ENCODE results near the gene CAMK1G. TPM values are rescaled to one million over a fixed set of nuclear protein-coding genes. Genes with fewer than 3 reads are reported as not detected.

Gene CAMK1G
- total RNA-seq, 1 donor from 2014 or later, result 0.13 TPM

- ATAC-seq, result no peak
- DNase-seq (ENCODE audit: low spot score), result no peak
These were observed 14.0 kb downstream of the CAMK1G start for GRCh38 chr1:209597499-209597898.

- no peak for DNase-seq (ENCODE audit: low spot score)
- no peak for ATAC-seq
These were observed 14.7 kb downstream of the CAMK1G start for GRCh38 chr1:209598227-209598626.

DNA sequence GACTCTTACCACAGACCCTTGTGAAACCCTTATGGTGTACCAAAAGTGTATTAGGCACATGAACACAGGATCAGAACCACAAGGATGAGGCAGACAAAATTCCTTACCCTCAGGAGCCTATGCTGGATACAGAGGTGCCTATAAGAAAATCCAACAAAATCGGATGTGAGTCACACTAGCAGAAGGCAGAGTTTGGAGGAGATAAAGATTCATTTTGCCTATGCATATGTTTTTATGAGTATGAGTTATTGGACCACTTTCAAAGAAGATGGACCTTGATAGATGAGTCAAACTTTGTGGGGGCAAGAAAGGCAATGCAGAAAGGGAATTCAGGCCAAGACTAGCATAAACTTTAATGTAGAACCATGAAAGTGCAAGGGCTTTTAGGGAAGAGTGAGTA lies 17.0 kb downstream of the CAMK1G start:
- ATAC-seq, result no peak
- DNase-seq (ENCODE audit: low spot score), result no peak

DNA sequence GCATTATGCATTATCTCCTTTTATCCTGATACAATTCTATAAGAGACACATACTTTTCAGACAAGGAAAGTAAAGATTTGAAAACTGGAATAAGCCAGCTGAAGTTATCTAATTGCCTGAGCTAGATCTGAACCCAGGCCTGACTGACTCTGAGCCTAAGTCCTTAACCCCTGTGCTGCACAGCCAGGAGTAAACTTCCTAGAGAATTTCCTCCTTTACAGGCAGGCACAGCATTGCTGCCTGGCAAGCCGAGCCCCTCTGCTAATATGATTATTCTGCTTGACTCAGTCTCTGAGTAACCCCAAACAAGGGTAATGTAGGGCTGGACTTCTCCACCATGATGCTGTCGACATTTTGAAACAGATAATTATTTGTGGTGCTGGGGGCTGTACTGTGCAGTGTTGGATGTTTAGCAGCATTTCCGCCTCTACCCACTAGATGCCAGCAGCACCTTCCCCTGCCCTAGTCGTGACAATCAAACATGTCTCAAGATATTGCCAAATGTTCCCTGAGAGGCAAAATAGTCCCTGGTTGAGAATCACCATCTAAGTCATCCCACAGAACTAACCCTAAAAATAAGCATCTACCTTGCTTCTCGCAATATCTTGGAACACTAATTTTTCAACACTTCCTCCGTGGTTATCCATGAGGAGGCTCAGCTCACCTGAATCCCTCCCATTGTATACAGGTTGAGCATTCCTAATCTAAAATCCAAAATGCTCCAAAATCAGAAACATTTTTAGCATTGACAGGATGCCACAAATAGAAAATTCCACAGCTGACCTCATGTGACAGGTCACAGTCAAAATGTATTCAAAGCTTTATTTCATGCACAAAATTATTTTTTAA lies 18.5 kb downstream of the CAMK1G start:
- ATAC-seq, result peak; percentile 98

GRCh38 chr1:209603877-209604276 lies 20.4 kb downstream of the CAMK1G start:
- no peak for DNase-seq (ENCODE audit: low spot score)
- ATAC-seq, result no peak

More for the DNA sequence above, 18.5 kb downstream of the CAMK1G start:
- DNase-seq (ENCODE audit: low spot score), result no peak

DNA sequence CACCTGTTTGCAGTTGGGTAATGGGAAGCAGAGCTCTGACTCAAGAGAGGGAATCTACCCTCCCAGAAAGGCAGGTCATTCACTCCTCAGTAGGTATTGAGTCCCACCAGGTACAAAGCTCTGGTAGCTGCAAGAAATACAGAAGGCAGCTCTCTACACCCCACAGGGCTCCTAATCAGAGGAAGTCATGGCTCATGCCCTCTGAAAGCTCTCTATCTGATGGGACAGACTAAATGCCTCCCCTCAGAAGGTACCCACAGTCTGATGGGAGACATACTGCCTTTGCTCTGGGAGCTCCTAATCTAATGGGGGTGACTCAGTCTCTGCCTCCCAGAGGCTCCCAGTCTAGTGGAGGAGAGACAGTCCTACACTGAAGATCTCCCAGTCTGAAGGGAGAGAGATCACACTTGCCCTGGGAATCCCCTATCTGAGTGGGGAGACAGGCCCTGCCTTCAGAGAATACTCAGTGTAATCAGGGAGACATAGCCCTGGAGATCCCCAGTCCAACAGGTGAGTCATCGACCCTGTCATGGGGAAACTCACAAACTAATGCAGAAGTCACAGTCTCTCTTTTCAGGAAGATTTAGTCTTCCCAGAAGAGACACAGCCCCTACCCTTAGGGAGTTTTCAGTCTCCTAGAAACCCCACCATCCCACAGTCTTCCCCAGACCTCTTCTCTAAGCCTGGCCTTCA lies 23.7 kb downstream of the CAMK1G start:
- ATAC-seq (no peak), DNase-seq (ENCODE audit: low spot score) (no peak)

GRCh38 chr1:209607795-209608178 lies 24.3 kb downstream of the CAMK1G start:
- no peak for DNase-seq (ENCODE audit: low spot score)
- no peak for ATAC-seq

GRCh38 chr1:209609041-209609790 lies 25.7 kb downstream of the CAMK1G start:
- no peak for ATAC-seq
- no peak for DNase-seq (ENCODE audit: low spot score)

- DNase-seq (ENCODE audit: low spot score) (no peak), ATAC-seq (peak; percentile 88)
These were observed 26.5 kb downstream of the CAMK1G start for GRCh38 chr1:209609791-209610630.

DNA sequence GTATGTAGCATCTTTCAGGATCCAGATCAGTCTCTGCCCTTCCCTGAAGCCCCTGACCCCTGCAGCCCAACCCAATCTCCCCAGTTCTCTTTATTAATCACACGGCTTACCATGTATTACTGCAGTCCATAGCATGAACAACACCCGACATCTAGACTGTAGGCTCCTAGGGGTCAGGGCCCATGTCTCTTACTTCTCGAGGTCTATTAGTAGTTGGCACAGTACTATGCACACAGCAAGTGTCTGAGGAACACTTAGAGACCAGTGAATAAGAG lies 27.1 kb downstream of the CAMK1G start:
- ATAC-seq (no peak), DNase-seq (ENCODE audit: low spot score) (no peak)

DNA sequence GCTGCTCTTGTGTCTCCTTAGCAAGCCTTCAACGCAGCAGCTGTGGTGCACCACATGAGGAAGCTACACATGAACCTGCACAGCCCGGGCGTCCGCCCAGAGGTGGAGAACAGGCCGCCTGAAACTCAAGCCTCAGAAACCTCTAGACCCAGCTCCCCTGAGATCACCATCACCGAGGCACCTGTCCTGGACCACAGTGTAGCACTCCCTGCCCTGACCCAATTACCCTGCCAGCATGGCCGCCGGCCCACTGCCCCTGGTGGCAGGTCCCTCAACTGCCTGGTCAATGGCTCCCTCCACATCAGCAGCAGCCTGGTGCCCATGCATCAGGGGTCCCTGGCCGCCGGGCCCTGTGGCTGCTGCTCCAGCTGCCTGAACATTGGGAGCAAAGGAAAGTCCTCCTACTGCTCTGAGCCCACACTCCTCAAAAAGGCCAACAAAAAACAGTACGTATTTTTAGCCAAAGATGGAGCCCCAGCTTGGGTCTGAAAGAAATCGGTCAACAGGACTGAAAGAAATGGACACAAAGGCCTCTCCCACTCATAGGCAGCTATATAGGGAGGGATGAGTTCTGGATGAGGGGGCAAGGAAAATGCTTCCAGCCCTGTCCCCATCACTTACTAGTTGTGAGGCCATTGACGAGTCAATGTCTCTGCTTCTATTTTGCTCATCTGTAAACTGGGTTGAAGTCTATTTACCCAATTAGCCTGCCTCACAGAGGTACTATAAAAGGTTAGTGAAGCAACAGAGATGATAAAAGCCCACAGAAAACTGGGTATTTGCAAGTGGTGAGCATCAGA lies 28.5 kb downstream of the CAMK1G start:
- DNase-seq (ENCODE audit: low spot score), result no peak
- ATAC-seq, result no peak

DNA sequence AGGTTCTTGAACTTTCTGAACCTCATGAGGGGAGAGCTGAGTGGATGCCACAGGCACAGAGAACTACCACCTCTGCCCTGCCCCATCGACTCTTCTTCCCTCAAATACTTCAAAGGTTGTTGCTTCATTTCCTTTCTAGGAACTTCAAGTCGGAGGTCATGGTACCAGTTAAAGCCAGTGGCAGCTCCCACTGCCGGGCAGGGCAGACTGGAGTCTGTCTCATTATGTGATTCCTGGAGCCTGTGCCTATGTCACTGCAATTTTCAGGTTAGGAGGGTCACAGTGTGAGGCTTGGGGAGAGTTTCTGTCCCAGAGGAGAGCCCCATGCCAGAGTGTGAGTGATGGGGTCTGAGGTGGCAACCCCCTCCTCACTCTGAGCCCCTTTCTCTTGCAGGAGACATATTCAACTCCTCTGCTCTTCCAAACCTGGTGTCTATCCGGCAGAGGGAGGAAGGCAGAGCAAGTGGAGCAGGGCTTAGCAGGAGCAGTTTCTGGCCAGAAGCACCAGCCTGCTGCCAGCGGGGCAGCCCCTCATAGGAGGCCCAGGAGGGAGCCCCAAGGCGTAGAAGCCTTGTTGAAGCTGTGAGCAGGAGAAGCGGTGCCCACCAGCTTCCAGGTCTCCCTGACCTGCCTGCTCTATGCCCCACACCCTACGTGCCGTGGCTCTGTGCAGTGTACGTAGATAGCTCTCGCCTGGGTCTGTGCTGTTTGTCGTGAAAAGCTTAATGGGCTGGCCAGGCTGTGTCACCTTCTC lies 29.3 kb downstream of the CAMK1G start:
- DNase-seq (ENCODE audit: low spot score), result no peak
- no peak for ATAC-seq

- no peak for DNase-seq (ENCODE audit: low spot score)
- ATAC-seq, result no peak
These were observed 30.1 kb downstream of the CAMK1G start for GRCh38 chr1:209613400-209614150.

- ATAC-seq (no peak), DNase-seq (ENCODE audit: low spot score) (no peak)
These were observed 30.6 kb downstream of the CAMK1G start for GRCh38 chr1:209614151-209614420.

DNA sequence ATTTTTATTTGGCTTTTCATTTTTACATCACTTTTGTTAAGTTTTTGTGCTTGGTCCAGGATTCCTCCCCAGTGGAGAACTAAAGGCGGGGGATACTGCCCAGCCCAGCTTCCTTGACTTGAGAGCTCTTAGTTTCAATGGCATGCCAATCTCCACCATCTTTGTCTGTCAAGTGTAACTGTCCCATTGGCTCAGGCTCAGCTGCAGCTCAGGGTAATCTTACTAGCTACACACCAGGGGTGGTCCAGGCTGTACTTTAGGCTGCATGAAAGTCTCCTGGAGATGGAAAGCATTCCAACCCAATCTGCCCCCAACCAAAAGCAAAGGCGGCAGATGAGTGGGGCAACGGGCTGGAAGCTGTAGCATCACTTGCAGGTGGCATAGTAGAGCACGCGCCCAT lies 31.4 kb downstream of the CAMK1G start:
- ATAC-seq (no peak), DNase-seq (ENCODE audit: low spot score) (no peak)

- ATAC-seq, result no peak
- no peak for DNase-seq (ENCODE audit: low spot score)
These were observed 33.0 kb downstream of the CAMK1G start for GRCh38 chr1:209616366-209617046.

DNA sequence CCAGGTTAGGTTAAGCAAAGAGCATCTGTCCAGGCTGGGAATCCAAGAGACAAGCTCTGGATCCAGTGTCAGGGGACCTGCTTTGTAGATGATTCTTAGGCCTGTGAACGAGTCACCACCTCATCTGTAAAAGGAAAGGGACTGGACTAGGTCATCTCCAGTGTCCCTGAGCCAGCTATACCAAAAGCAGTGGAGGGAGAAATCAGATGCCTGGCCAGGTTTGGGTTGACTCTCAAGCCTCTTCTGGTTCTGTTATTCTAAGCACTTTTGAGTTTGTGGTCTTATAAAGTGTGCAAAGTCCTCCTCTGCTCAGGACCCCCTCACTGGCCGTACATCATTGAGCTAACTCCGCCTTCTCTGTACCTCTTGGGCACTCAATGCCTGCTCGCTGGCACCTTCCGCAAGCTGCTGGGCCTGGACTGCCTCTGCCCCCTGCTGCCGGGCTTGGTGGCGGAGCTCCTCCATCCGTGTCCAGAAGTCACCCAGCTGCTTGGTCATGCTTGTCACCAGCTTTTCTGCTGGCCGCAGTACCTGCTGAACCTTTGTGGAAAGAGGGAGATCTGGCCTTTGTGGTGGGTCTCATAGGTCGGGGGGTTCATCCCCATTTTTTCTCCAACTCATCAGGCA lies 33.6 kb downstream of the CAMK1G start:
- no peak for ATAC-seq
- DNase-seq (ENCODE audit: low spot score), result no peak

DNA sequence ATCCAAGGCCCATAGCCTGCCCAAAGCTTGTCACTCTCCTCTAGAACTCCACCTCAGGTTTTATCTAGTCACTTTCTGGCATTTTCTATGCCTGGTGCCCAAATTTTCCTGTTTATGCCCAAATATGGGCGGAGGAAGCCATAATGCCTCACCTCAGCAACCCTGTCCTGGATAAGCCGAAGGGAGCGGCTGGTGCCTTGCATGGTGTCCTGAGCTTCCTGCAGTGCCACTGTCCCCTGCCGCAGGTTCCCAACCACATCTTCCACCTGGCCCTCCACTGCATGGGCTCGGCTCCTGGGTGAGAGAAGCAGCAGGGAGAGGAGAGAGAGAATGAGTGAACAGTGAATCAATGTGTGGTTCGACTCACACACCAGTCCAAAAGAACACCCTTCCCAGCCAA lies 34.2 kb downstream of the CAMK1G start:
- no peak for ATAC-seq

More for the DNA sequence above, 34.2 kb downstream of the CAMK1G start:
- DNase-seq (ENCODE audit: low spot score), result no peak
